Measurements from ENCODE around the gene RPS2. TPM values are rescaled to one million over a fixed set of nuclear protein-coding genes. Genes with fewer than 3 reads are reported as not detected.
A peak's percentile ranks its signal among the peaks of the same experiment; 100 is the strongest.
"Not testable (repeated sequence)": the region's sequence is repeated elsewhere in the genome, so short reads cannot be mapped to it uniquely, and the experiment has no call there.

RPS2 gene
- total RNA-seq, 1 donor from 2014 or later = 1,943 TPM

DNA sequence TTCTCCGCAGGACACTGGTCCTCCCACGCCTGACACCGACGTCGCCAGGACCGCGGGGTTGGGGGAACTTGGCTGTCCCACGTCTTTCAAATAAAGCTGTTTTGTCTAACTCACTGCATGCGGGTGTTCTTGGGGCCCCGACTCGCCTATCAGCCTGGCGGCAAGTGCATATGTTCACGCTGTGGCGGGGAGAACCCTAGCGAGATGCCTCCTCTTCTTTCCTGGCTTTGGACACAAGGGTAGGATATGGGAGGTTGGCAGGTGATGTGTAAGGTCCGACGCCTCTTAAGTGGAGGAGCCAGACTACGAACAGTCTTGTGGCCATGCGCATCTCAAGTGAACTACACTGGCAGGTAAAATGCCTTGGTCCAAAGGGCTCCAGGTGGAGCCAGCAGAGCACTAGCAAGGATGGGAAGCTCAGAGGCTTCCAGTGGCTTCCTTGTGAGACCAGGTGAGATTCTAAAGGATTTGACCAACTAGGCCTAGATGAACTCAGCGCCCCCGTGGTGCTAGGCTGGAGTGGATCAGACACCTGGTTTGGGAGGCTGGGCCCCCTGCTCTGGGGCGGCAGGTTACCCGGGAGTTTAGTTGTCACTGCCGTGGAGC, 873 bp upstream of the RPS2 start:
- no peak for DNase-seq (ENCODE audit: low read depth)

DNA sequence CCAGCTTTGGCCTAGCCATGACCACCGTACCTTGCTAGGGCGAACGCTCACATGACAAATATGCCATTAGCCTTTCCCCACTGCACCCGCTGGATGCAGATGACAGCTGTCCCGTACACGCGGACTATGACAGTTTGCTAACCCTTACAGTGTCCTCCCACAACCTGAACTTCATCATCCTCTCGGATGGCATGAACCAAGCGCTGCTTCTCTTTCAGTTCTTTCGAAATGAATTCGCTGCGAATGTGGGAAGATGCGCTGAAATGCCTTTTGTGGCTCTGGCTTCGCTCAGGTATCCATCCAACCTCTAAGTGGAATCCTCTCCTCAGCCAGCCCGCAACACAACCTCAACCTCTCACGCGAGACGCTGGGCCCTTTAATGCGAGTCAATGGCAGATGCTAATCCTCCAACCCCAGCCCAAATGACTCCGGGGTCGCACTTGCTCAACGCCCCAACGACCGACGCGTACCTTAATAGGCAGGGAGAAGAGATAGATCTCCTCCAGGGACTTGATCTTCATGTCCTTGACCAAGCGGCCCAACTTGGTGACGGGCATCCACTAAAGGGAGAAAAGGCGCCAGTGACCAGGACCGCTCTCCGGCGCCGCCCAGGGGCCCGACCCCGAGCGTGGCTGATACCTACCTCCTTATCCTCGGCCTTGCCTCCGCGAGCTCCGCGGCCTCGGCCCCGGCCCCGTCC, 670 bp downstream of the RPS2 start:
- DNase-seq (ENCODE audit: low read depth) = peak; percentile 66

DNA sequence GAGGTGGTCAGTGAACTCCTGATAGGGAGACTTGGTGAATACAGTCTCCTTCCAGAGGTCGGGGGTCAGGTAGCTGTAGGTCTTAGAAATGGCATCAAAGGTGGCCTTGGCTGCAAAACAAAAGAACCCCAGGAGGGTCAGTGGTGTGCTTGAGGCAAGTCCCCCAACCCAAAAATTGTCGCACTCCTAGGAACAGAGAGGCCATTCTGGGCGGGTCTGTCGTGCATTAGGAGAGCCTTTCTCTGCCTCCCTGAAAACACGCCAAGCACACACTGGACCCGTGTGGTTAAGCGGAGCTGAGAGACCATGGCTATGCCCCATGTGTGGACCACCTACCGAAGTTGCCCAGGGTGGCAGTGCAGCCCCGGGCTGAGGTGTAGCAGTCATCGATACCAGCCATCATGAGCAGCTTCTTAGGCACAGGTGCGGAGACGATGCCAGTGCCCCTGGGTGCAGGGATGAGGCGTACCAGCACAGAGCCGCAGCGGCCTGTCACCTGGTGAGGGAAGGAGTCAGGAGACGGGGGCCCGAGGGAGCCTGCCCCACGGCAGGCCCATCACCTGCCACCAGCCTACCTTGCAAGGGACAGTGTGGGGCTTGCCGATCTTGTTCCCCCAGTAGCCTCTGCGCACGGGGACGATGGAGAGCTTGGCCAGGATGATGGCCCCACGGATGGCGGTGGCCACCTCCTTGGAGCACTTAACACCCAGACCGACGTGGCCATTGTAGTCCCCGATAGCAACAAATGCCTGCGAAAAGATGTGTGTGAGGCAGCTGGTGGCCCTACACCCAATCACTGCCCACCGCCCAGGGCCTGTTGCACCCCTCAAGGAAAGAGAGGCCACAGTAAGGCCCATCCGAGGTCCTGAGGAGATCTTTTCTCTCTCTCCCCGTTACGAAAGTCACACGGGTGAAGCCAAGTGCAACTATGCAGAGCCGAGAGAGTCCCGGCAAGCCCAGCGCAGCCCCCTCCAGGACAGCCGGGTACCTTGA, 2.2 kb downstream of the RPS2 start:
- not testable (repeated sequence) for DNase-seq (ENCODE audit: low read depth)

DNA sequence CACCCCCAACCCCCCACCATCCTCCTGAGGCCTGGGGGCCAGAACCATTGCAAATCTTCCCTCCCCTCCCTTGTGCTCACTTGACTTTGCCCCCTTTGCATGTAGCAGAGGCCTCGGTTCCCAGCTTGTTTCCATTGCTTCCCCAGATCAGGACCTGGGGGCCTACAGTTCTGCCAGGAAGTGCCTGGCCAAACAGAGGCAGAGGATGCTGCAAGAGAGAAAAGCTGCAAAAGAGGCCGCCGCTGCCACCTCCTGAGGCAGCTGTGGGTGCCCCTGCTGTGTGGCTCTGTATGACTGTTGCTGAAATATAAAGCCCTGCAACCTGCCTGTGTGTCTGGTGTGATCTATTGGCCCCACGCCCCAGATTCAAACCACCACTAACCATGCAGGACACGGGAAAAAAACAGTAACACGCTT, 3.0 kb downstream of the RPS2 start:
- DNase-seq (ENCODE audit: low read depth) = no peak

DNA sequence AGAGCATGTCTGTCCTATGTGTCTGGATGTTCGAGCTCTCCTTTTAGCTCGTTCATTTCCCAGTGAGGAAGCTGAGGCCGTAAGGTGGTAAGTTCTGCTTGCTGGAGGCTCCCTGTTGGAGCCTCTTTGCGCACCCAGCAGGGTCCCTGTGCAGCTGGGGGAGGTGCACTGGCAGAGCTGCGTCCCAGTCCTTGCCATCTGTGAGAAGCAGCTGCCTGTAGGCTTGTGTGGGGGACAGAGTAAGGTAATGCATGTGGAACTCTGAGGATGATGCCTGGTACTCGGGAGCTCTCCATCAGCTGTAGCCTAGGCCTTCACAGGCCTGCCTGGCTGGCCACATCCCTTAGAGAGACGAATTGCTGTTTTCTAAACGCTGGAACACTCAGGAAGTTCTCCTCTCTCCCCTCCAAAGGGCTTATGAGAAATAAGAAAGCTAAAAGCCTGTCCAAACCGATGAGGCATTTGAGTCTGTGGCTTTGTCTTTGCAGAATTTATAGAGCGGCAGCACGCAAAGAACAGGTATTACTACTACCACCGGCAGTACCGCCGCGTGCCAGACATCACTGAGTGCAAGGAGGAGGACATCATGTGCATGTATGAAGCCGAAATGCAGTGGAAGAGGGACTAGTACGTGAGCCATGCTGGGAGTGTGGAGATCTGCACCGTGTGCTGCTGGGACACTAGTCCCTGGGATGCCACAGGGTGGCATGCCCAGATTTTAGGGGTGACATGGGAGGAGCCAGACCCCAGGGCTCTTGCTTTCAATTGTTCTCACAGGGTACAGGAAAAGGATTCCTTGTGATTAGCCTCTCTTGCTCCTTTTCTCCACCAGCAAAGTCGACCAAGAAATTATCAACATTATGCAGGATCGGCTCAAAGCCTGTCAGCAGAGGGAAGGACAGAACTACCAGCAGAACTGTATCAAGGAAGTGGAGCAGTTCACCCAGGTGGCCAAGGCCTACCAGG, 3.7 kb downstream of the RPS2 start:
- no peak for DNase-seq (ENCODE audit: low read depth)

DNA sequence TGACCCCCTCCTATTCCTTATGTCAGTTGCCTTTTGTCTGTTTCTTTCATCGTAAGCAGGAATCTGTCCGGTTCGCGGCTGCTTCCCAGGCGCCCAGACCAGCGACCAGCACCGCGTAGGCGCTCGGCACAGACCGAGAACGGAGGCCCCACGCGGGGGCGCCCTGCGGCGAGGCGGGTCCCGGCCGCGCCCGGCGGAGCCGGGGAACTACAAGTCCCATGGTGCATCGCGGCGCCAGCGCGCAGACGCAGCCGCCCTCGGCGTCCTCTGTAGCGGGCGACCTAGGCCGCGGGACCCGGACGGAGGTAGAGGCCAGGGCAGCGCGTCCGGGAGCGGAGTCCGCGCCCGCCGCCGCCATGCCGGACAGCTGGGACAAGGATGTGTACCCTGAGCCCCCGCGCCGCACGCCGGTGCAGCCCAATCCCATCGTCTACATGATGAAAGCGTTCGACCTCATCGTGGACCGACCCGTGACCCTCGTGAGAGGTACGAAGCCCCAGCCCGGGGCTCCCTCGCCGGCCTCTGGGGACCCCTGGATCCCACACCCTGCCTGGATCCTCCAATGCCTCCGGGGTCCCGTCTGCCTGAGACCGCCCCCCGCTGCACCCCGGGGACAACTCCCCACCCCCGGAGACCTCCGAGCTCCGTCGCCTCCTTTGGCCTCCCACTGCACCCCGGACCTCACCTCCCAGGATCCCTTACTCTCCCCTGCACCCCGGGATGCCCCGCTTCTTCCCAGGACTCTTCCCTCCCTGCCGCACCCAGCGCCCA, 5.2 kb downstream of the RPS2 start, which contains the start of gene NDUFB10:
NDUFB10 (plus strand) TSS at position 270 of the 771 bp plus-strand sequence; CDS start at position 357, 87 bp downstream.
- peak; percentile 88 for DNase-seq (ENCODE audit: low read depth)

DNA sequence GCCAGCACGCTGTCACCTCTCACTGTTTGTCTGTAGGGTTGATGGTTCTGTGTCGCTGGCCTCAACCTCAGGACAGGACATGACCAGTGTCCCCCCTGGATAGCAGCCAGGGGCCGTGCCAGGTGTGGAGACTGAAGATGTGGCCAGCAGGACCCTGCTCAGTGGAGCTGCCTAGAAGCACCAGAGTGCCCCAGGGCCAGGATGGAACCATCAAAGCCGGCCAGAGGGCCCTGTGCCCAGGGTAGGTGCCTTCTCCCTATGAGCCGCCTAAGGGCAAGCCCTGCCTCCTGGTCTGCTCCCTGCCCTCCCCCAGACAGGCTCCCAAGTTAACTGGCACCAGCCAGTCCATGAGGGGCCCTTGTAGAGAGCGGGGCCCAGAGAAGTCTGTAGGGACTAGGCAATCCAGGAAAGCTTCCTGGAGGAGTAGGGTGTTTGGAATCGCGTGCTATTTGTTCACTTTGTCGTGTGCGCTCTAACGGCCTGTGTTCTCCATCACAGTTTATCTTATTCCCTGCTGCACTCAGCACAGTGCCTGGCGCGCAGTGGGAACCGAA, 5.8 kb downstream of the RPS2 start:
- no peak for DNase-seq (ENCODE audit: low read depth)

DNA sequence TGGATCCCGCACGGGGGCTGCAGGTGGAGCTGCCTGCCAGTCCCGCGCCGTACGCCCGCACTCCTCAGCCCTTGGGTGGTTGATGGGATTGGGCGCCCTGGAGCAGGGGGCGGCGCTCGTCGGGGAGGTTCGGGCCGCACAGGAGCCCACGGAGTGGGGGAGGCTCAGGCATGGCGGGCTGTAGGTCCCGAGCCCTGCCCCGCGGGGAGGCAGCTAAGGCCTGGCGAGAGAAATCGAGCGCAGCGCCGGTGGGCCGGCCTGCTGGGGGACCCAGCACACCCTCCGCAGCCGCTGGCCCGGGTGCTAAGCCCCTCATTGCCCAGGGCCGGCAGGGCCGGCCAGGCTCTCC, 6.5 kb downstream of the RPS2 start:
- DNase-seq (ENCODE audit: low read depth) = not testable (repeated sequence)

DNA sequence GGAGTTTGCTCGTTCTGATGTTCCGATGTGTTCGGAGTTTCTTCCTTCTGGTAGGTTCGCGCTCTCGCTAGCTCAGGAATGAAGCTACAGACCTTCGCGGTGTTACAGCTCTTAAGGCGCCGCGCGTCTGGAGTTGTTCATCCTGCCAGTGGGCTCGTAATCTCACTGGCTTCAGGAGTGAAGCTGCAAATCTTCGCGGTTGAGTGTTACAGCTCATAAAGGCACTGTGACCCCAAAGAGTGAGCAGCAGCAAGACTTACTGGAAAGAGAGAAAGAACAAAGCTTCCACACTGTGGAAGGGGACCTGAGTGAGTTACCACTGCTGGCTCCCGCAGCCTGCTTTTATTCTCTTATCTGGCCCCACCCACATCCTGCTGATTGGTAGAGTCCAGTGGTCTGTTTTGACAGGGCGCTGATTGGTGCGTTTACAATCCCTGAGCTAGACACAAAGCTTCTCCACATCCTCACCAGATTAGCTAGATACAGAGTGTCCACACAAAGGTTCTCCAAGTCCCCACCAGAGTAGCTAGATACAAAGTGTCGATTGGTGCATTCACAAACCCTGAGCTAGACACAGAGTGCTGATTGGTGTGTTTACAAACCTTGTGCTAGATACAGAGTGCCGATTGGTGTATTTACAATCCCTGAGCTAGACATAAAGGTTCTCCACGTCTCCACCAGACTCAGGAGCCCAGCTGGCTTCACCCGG, 7.0 kb downstream of the RPS2 start:
- not testable (repeated sequence) for DNase-seq (ENCODE audit: low read depth)

DNA sequence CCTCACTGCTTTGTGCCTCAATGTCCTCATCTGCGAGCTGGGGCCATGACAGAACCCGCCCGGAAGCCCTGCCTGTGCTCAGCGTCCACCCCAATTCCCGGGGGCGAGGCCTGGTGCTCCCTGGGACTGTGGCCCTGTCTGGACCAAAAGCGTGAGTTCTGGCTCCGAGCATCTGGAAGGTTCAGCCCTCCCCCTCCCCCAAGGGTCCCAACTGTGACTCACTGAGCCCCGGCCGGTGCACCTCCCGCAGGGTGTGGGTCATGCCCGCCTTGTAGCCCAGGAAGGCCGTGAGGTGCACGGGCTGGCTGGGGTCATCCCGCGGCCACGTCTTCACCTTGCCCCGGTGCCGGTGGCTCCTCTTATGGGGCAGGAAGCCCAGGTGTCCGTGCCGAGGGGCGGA, 10.9 kb downstream of the RPS2 start:
- DNase-seq (ENCODE audit: low read depth) = no peak

DNA sequence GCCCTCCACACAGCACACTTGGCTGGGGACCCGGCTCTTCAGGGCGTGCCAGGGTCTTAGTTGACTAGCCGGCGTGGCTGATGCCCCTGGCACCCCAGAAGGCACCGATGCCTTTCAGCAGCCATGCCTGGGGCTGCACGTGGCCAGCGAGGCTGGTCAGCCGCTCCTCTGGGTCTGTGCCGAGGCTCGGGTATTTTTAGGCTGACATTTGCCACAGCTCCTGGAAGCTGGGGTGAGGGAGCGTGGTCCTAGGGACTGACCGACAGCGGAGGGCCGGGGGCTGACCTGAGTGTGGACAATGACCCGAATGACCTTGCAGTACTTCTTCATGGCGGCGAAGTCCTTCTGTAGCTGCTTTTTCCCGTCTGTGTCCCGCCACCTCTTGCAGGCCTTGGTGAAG, 14.1 kb downstream of the RPS2 start:
- DNase-seq (ENCODE audit: low read depth) = peak; percentile 67

DNA sequence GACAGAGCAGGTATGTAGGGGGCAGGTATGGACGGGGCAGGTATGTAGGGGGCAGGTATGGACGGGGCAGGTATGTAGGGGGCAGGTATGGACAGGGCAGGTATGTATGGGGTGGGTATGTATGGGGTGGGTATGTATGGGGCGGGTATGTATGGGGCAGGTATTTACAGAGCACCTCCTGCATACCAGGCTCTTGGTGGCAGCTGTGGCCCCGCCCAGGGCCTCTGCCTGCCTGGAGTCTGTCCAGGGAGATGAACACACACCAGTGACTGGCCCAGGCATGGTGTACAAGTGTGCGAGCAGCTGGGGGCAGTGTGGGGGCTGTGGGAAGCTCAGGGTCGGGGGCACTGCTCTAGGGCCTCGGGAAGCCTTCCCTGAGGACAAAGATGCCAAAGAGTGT, 14.6 kb downstream of the RPS2 start:
- peak; percentile 60 for DNase-seq (ENCODE audit: low read depth)

DNA sequence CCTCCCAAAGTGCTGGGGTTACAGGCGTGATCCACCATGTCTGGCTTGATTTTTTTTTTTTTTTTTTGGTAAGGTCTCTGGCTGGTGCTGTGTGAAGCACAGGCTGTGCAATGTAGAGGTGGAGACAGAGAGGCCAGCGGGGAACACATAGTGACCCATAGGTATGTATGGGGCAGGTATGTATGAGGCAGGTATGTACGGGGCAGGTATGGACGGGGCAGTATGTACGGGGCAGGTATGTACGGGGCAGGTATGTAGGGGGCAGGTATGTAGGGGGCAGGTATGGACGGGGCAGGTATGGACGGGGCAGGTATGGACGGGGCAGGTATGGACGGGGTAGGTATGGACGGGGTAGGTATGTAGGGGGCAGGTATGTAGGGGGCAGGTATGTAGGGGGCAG, 15.1 kb downstream of the RPS2 start:
- no peak for DNase-seq (ENCODE audit: low read depth)

DNA sequence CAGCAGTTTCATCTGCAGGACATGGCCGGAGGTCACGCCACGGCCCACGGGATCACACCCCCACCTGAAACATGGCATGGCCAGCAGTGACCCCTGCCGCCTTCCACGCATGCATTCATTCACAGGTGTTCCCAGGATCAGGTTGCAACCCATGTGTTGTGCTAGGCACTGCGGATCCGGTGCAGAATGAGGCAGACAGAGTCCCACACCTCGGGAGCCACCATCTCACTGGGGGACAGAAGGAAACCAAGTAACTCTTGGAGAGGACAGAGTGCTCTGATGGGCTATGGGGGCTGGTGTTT, 17.3 kb downstream of the RPS2 start:
- DNase-seq (ENCODE audit: low read depth) = no peak

DNA sequence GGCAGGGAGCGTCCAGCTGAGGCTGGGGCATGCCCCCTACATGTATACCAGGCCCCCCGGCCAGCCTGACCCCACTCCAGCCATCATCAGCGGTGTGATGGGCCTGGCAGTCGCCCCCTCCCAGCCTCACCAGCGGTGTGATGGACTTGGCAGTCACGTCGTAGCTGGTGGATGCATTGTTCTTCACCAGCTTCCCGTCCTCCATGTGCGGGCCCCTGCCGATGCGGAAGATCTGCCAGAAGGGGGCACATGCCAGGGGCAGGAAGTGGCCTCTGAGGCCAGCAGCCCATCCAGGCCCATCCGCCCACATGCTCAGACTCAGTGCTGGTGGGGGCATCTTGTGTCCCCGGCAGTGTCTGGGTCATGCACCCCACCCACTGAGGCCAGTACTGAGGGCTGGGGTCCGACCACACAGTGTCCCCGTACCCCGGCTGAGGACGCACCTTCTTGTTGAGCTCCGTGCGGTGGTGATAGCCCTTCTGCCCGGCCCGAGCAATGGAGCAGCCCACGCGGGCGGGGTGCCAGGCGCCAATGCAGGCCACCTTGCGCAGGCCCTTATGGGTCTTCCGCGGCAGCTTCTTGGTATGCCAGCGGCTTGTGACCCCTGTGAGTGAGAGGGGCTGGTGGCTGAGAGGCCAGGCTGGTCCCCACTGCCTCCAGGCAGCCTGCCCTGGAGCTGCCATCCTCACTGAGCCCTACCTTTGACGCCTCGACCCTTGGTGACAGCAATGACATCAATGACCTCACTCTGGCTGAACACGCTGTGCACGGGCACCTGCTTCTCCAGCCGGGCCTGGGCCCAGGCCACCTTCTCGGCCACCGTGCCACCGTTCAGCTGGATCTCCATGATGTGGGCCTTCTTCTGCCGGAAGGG, 17.9 kb downstream of the RPS2 start:
- DNase-seq (ENCODE audit: low read depth) = no peak

DNA sequence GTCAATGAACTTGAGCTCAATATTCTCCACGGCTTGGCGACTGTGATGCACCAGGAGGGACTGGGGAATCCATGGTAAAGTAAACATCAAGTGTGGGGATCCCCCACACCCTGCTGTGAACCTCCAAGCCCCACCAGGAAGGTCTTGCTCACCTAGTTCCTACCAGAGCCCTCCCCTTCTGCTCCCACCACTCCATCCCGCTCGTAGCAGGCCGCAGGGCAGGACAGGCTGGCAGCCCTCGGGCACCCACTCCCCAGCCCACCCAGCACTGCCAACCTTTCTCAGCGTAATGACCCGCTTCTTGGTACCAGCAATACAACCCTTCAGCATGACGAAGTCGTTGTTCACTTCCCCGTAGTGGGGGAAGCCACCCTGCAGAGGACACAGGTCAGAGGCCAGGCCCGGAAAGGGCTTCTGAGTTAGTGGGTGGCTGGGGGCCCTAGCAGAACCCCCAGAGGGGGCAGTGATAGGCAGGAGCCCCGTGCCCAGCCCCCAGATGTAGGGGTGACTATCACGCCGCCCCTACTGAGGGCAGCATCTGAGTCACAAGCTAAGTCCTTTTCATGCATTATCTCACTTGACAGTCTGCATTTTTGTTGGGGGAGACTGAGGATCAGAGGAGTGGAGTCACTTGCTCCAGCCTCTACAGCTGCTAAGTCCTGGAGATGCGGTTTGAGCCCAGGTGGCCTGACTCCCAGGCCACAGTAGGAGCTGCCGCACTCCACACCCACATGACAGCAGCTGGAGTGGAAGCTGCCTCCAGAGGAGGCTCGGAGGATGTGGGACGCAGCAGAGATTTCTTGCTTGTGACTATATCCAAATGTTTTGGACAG, 18.9 kb downstream of the RPS2 start:
- DNase-seq (ENCODE audit: low read depth) = no peak

DNA sequence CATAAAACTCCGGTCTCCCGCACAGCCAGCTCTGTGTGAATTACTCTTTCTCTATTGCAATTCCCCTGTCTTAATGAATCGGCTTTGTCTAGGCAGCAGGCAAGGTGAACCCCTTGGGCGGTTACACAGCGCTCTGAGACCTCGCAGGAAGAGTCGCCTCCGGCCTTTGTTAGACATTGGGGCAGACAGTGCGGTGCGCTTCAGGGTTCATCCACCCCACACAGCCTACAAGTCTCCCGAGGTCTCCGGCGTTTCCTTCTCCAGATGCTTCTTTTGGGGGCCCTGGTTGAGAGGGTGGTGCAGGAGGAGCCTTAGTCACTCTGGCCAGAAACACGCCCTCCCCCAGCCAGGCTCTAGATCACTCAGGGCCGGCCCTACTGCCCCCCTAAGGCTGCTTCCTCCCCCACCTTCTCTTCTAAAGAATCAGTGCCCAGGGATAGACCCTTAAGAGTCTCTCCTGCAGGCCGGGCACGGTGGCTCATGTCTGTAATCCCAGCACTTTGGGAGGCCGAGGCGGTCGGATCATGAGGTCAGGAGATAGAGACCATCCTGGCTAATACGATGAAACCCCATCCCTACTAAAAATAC, 19.9 kb downstream of the RPS2 start:
- no peak for DNase-seq (ENCODE audit: low read depth)

Measured in myocyte (in vitro differentiated cells).